ENCODE measurements around the gene ZSCAN20. TPM values are rescaled to one million over a fixed set of nuclear protein-coding genes. Genes with fewer than 3 reads are reported as not detected.
"Not testable (repeated sequence)": the region's sequence is repeated elsewhere in the genome, so short reads cannot be mapped to it uniquely, and the experiment has no call there.

ZSCAN20 gene
- polyA plus RNA-seq, 5 donors: 3.3 to 5.5 (median 4.6) TPM

- no peak for DNase-seq
Measured at GRCh38 chr1:33477451-33477850, 5.0 kb downstream of the ZSCAN20 start.

DNA sequence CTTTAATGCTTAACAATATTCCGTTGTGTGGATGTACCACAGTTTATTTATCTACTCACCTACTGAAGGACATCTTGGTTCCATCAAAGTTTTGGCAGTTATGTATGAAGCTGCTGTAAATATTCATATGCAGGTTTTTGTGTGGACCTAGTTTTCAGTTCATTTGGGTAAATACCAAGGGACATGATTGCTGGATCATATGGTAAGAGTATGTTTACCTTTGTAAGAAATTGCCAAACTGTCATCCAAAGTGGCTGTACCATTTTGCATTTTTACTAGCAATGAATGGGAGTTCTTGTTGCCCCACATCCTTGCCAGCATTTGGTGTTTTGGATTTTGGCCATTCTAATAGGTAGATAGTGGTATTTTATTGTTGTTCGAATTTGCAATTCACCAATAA lies 10.0 kb downstream of the ZSCAN20 start:
- DNase-seq: no peak

GRCh38 chr1:33488624-33489023 lies 16.2 kb downstream of the ZSCAN20 start:
- no peak for DNase-seq

DNA sequence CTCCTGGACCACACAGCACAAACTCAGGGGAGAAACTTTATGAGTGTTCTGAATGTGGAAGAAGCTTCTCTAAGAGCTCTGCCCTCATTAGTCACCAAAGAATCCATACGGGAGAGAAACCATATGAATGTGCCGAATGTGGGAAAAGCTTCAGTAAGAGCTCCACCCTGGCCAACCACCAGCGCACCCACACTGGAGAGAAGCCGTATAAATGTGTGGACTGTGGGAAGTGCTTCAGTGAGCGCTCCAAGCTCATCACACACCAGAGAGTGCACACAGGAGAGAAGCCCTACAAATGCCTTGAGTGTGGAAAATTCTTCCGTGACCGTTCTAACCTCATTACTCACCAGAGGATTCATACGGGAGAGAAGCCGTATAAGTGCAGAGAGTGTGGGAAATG lies 22.5 kb downstream of the ZSCAN20 start:
- DNase-seq: no peak

DNA sequence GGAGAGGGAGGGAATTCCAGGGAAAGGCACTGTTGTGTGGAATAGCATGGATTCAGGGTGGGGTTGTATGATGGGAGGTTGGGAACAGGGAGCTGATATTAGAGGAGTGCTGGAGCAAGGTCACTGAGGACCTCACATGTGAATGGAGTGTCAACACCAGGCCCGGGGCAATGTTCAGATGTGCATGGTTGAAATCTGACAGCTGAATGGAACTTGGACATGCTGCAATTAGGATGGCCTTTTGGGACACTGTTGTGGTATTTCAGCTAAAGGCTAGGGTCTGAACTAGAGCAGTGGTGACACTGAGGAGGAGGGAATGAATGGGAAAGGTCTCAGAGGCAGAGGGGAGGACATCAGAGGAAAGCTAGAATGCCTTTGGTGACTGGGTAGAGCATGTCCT lies 25.0 kb downstream of the ZSCAN20 start:
- DNase-seq: no peak

DNA sequence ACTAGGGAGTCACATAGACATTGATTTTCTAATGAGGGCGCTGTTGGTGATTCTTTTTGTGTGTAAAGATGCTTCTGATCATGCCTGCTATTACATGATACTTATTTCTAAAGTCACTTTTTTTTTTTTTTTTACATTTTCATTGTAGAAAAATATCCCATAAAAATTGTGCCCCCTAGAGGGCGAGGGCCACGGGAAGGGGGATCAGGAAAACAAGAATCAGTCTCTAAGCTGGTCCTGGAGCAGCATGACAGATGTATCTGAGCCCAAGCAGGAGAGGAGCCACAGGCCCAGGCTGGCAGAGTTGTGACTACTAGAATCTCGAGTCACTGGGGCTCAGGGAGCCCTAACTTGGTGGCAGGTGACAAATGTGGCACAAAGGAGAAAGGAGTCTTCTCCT lies 28.1 kb downstream of the ZSCAN20 start:
- no peak for DNase-seq

DNA sequence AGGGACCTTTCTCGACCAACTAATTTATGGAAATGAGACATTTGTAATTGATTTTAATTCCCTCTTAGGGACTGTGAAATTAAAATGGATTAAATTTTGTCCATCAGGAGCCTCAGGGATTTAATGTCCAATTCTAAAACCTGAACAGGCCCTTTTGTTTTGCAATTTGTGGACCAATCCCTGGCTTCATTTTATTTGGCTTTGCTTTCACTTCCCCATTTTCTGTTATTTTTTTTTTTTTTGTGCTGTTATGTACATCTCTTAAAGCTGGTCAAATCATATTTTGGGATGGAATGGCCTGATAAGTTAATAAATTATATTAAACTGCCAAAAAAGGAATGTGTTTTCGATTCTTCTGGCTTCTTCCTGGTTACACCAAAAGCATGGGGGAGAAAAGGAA lies 28.9 kb downstream of the ZSCAN20 start:
- DNase-seq: no peak

- no peak for DNase-seq
Measured at GRCh38 chr1:33501774-33502173, 29.3 kb downstream of the ZSCAN20 start.

DNA sequence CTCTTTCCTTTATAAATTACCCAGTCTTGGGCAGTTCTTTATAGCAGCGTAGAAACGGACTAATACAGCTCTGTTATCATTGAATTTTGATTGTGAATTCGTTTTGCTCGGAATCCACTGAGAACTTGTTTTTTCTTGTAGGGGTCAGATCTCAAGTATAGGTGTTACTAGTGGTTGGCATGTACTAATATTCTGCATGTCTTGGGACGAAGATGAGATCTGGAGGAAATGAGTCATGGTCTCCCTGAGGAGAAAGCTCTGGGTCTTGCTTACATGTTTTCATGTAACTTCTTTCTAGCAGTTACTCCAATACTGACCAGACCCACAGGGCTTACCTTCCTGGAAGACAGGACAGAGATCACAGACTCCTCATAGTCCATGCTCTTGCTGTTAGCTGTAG lies 30.3 kb downstream of the ZSCAN20 start:
- no peak for DNase-seq

GRCh38 chr1:33503506-33503905 lies 31.1 kb downstream of the ZSCAN20 start:
- no peak for DNase-seq

DNA sequence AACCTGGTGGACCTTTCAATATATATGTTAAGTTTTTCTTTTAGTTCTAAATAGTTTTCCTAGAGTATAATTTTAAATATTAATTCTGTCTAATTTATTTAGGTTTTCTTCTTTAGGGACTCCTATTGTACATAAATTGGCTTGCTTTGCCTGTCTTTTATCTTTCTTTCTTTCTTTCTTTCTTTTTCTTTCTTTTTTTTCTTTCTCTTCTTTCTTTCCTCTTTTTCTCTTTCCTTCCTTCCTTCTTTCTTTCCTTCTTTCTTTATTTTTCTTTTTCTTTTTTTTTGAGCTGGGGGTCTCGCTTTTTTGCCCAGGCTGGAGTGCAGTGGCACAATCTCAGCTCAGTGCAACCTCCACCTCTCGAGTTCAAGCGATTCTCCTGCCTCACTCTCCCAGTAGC lies 35.2 kb downstream of the ZSCAN20 start:
- no peak for DNase-seq

GRCh38 chr1:33508151-33508550 lies 35.7 kb downstream of the ZSCAN20 start:
- no peak for DNase-seq

- not testable (repeated sequence) for DNase-seq
Measured at GRCh38 chr1:33509276-33509675, 36.8 kb downstream of the ZSCAN20 start.

GRCh38 chr1:33512226-33513011 lies 40.0 kb downstream of the ZSCAN20 start:
- no peak for DNase-seq

- DNase-seq: no peak
Measured at GRCh38 chr1:33515112-33515511, 42.7 kb downstream of the ZSCAN20 start.

- DNase-seq: no peak
Measured at GRCh38 chr1:33515607-33516006, 43.2 kb downstream of the ZSCAN20 start.

DNA sequence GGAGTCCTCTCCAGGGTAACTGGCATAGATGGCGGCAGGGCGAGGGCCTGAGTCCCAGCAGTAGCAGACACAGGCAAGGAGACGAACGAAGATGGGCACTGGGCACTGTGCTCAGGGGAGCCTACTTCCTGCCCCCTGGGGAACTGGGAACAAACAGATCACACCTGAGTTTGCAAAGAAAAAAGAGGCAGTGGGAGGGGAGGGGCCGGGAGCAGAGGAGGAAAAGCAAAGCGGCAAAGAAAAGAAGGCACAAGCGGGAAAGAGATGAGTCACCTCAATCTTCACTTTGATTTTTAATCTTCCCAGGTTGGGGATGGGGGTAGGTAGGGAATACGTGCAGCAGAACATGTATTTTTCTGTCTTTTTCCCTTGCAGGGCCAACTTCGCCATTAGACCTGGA lies 44.0 kb downstream of the ZSCAN20 start:
- DNase-seq: no peak

DNA sequence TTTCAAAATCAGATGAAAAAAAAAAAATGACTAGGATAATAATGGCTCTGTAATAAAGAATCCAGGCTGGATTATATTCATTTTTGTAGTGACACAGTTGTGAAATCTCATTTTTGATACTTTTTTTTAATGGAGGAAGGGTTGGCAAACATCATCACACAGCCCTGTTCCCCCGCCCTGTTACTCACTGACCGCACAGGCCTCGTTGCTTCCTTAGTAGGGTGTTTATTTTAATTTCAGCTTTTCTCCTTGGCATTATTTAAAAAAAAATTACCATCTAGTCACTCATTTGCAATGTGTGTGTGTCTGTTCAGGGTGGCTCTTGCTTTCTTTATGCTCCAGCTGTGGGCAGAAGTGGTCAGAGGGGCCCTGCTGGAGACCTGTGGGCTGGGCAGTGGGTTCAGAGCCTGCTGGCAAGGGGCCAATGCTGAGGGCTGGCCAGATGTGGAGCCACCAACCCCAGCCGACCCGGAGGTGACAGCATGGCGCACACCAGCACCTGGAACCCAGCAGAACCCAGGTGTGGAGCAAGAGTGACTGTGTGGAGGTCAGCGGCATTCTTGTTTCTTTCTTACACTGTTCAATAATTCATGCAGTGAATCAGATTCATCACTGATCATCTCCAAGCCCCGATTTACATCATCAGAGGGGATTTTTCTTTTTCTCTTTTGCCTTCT lies 44.6 kb downstream of the ZSCAN20 start:
- no peak for DNase-seq

GRCh38 chr1:33517596-33518250 lies 45.3 kb downstream of the ZSCAN20 start:
- DNase-seq: no peak

DNA sequence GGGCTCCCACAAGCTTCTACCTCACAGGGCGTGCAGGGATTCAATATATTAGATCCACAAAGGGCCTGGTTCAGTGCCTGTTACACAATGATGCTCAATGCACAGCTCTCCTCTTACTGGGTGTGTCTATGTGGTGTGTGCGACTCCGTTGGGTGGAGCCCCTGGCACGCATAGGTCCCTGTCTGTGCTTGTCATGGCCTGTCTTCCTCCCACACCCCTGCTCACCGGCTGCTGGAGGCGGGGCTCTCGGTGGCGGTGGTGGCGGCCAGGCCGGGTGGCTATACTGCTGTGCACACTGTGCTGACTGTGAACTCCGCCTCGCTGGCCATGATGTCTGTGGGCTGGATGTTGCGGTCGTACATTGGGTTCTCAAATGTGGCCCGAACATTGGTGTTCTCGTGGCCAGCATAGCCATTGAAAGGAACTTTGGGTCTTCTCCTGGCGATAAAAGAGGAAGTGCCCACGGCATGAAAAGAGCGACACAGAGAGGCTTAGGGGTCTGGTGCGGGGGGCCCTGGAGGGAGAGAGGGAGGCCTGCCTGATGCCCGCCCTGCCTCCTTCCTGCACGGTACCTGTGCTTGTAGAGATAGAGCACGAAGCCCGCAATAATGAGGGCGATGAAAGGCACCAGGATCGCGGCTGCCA lies 46.9 kb downstream of the ZSCAN20 start:
- DNase-seq: no peak

GRCh38 chr1:33524586-33524985 lies 52.1 kb downstream of the ZSCAN20 start:
- no peak for DNase-seq

- no peak for DNase-seq
Measured at GRCh38 chr1:33527934-33528333, 55.5 kb downstream of the ZSCAN20 start.

GRCh38 chr1:33529957-33530356 lies 57.5 kb downstream of the ZSCAN20 start:
- no peak for DNase-seq
